Activated CD8-positive, alpha-beta T cell treated with anti-CD3 and anti-CD28 coated beads for 36 hours (primary cell): ENCODE data around the gene MTHFD2. TPM values are rescaled to one million over a fixed set of nuclear protein-coding genes. Genes with fewer than 3 reads are reported as not detected.
"Not testable (repeated sequence)": the region's sequence is repeated elsewhere in the genome, so short reads cannot be mapped to it uniquely, and the experiment has no call there.

Experiments
- ATAC-seq: fragments of 200-7000 bp; cut with Tn5 transposase; one replicate; pipeline ENCODE4 v1.10.0; 2021; ENCODE audit warnings: mild to moderate bottlenecking, moderate library complexity
- CTCF ChIA-PET: fragments of 350-600 bp; sonication (Branson Sonifier 250); formaldehyde crosslinking; loops from one replicate; lab custom pipeline; 2021; ENCODE audit warnings: antibody characterized with exemption; lab: Charles Lee
- POLR2A ChIA-PET: fragments of 350-600 bp; sonication (Branson Sonifier 250); formaldehyde crosslinking; loops from one replicate; lab custom pipeline; 2021; ENCODE audit warnings: antibody characterized with exemption; lab: Charles Lee
- DNase-seq: peaks from one replicate; pipeline ENCODE4 v3.0.0-alpha.2; 2020
- H3K27ac Mint-ChIP-seq: one replicate; pipeline ENCODE4 v1.8.0; 2021; ENCODE audit warnings: mild to moderate bottlenecking, mixed read lengths
- H3K27me3 Mint-ChIP-seq: one replicate; pipeline ENCODE4 v1.8.0; 2021; ENCODE audit warnings: mixed read lengths
- H3K36me3 Mint-ChIP-seq: one replicate; pipeline ENCODE4 v1.8.0; 2021; ENCODE audit warnings: low read depth, mixed read lengths
- H3K4me1 Mint-ChIP-seq: one replicate; pipeline ENCODE4 v1.8.0; 2021; ENCODE audit warnings: low read depth, mixed read lengths
- H3K4me3 Mint-ChIP-seq: one replicate; pipeline ENCODE4 v1.8.0; 2021; ENCODE audit warnings: mild to moderate bottlenecking, moderate library complexity, mixed read lengths
- H3K9me3 Mint-ChIP-seq: one replicate; pipeline ENCODE4 v1.8.0; 2021; ENCODE audit warnings: mixed read lengths
- intact Hi-C: fragments of 100-400 bp; cut with micrococcal nuclease; formaldehyde crosslinking; loops from one replicate; pipeline ENCODE4 v1.10.0; 2022
- total RNA-seq, 2 experiments: library from RNA; stranded (reverse); gene quantifications; one replicate each; pipeline ENCODE4 v1.2.3, GENCODE V29; 2021
- TF ChIP-seq, protein P1 (sequence below): fragments of 200-600 bp; IDR thresholded peaks from one replicate; pipeline ENCODE4 v1.8.0; 2022; ENCODE audit warnings: antibody characterized with exemption, mild to moderate bottlenecking

Gene MTHFD2
- total RNA-seq, 2 experiments from 2014 or later, result 348 to 361 TPM

DNA sequence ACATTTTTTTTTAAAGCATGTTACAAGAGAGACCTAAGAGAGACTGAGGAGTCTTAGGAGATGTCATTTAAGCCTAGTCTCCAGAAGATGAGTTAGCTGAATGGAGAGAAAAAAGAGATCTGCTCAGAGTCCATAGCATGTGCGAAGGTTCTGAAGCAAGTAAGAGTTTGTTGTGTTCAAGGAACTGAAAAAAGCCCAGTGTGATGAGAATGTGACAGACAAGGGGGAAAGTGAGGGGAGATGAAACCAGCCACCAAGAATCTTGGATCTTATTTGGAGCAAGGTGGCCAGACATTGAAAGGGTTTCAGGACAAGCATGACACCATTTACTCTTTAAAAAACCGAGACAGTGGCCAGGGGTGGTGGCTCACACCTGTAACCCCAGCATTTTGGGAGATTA lies 14.5 kb upstream of the MTHFD2 start:
- ATAC-seq (no peak), DNase-seq (no peak)
- no peak overlapping the region for H3K27ac Mint-ChIP-seq
- H3K27me3 Mint-ChIP-seq, result no peaks in the 10 kb centered on the region
- H3K4me3 Mint-ChIP-seq, result no peak overlapping the region
- H3K36me3 Mint-ChIP-seq, result no peaks in the 10 kb centered on the region
- peaks cover 18% of the 10 kb centered on the region for H3K4me1 Mint-ChIP-seq
- intact Hi-C loops, result no loop called here
- CTCF ChIA-PET, result interaction anchor here (1.0 to 1.5 kb wide), 3 partner anchors 8 to 357 kb away, joined by 3 read pairs; partner anchors contain the start of gene MTHFD2
- no peaks in the 10 kb centered on the region for H3K9me3 Mint-ChIP-seq
- POLR2A ChIA-PET, result interaction anchor here (1.2 to 9.0 kb wide), 2 partner anchors 15 to 36 kb away, joined by 5 to 160 read pairs; partner anchors contain the start of genes BOLA3 and MTHFD2
- TF ChIP-seq, protein P1, sequence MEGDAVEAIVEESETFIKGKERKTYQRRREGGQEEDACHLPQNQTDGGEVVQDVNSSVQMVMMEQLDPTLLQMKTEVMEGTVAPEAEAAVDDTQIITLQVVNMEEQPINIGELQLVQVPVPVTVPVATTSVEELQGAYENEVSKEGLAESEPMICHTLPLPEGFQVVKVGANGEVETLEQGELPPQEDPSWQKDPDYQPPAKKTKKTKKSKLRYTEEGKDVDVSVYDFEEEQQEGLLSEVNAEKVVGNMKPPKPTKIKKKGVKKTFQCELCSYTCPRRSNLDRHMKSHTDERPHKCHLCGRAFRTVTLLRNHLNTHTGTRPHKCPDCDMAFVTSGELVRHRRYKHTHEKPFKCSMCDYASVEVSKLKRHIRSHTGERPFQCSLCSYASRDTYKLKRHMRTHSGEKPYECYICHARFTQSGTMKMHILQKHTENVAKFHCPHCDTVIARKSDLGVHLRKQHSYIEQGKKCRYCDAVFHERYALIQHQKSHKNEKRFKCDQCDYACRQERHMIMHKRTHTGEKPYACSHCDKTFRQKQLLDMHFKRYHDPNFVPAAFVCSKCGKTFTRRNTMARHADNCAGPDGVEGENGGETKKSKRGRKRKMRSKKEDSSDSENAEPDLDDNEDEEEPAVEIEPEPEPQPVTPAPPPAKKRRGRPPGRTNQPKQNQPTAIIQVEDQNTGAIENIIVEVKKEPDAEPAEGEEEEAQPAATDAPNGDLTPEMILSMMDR, result no peak

DNA sequence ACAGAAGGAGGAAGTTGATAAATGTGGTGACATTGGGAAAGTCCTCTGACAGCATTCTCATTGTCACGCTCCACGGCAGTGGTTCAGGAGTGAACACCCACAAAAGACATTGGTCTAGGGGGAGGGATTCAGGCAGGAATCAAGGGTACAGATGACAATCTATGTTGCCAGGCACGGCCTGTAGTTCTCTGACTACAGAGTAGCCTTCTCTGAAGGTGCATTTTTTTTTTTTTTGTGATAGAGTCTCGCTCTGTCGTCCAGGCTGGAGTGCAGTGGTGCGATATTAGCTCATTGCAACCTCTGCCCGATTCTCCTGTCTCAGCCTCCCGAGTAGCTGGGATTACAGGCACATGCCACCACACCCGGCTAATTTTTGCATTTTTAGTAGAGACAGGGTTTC lies 12.4 kb upstream of the MTHFD2 start:
- Mint-ChIP-seq H3K4me1 (peaks cover 13% of the 10 kb centered on the region), H3K9me3 (no peaks in the 10 kb centered on the region), H3K27me3 (peaks cover 2% of the 10 kb centered on the region), H3K4me3 (peak overlapping the region; percentile 25), H3K27ac (peak overlapping the region; percentile 70), H3K36me3 (no peaks in the 10 kb centered on the region)
- TF ChIP-seq, protein P1, result no peak
- POLR2A ChIA-PET, result interaction anchor here (0.9 to 1.5 kb wide), 2 partner anchors 13 to 20 kb away, joined by 3 to 4 read pairs; no protein-coding TSS in a partner anchor
- DNase-seq (peak; percentile 63), ATAC-seq (peak; percentile 92)
- intact Hi-C loops, result no loop called here
- CTCF ChIA-PET, result interaction anchor here (0.6 kb wide), 2 partner anchors 24 to 35 kb away, joined by 3 read pairs; no protein-coding TSS in a partner anchor

DNA sequence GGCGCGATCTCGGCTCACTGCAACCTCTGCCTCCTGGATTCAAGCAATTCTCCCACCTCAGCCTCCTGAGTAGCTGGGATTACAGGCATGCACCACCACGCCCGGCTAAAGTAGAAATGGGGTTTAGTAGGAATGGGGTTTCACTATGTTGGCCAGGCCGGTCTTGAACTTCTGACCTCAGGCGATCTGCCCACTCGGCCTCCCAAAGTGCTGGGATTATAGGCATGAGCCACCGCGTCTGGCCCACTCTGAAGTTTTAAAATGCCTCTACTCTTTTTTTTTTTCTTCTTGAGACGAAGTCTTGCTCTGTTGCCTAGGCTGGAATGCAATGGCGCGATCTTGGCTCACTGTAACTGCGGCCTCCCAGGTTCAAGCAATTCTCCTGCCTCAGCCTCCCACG lies 11.7 kb upstream of the MTHFD2 start:
- H3K4me1 Mint-ChIP-seq, DNase-seq, H3K36me3 Mint-ChIP-seq, H3K27ac Mint-ChIP-seq, ATAC-seq, H3K9me3 Mint-ChIP-seq, intact Hi-C loops, H3K4me3 Mint-ChIP-seq, H3K27me3 Mint-ChIP-seq: not testable (repeated sequence)
- CTCF ChIA-PET, result interaction anchor here (0.6 to 0.8 kb wide), 3 partner anchors 23 to 358 kb away, joined by 3 read pairs; partner anchors contain the start of gene STAMBP
- POLR2A ChIA-PET, result interaction anchor here (1.5 kb wide), 1 partner anchor 12 kb away, joined by 4 read pairs; no protein-coding TSS in a partner anchor

DNA sequence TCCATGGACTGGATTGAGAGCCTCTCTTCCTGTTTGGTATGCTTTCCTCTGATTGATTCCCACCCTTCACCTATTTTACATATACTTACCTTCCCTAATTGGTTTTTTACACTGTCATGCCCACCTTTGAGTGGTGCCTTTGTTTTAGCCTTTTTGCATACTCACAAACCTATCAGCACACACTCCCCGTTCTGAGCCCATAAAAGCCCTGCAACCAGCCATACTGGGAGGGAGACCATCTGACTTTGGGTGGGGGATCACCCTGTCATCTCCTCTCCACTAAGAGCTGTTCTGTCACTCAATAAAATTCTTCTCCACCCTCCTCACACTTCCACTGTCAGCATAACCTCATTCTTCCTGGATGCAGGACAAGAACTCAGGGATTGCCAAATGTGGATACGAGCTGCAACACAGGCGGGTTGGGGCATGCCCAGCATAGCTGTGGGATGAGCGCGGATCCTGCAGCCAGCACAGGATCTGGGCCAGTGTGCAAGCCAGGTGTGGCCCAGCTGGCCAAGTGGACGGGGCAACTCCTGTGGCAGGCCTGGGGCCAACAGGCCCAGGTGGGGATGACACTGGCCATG lies 10.3 kb upstream of the MTHFD2 start:
- Mint-ChIP-seq H3K27ac (no peak overlapping the region), H3K9me3 (no peaks in the 10 kb centered on the region), H3K27me3 (peaks cover 4% of the 10 kb centered on the region), H3K4me1 (peaks cover 6% of the 10 kb centered on the region), H3K4me3 (no peak overlapping the region), H3K36me3 (no peaks in the 10 kb centered on the region)
- ATAC-seq (no peak), DNase-seq (no peak)
- intact Hi-C loops, result no loop called here
- CTCF ChIA-PET, result interaction anchor here (1.6 kb wide), 1 partner anchor 9 kb away, joined by 7 read pairs; the partner anchor contains the start of gene MOB1A
- TF ChIP-seq, protein P1, result no peak
- POLR2A ChIA-PET, result interaction anchor here (1.1 kb wide), 2 partner anchors 10 kb away, joined by 3 to 4 read pairs; partner anchors contain the start of genes MOB1A and MTHFD2

DNA sequence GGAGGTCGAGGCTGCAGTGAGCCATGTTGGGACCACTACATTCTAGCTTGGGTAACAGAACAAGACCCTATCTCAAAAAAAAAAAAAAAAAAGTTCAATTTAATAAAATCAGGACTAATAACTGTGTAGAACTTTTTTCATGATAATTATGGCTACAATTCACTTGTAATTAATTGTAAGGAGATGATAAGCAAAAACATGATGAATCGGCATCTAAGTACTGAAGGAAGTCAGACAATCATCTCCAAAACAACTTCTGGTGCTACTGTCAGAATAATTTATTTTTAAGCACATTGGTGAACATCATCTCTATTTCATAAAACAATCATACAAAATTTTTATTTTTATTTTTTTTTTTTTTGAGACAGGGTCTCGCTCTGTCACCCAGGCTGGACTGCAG lies 9.7 kb upstream of the MTHFD2 start:
- no peak for ATAC-seq
- POLR2A ChIA-PET, result interaction anchor here (1.9 kb wide), 1 partner anchor 10 kb away, joined by 6 read pairs; the partner anchor contains the start of gene MTHFD2
- CTCF ChIA-PET, result interaction anchor here (1.6 kb wide), 1 partner anchor 10 kb away, joined by 7 read pairs; the partner anchor contains the start of gene MOB1A
- Mint-ChIP-seq H3K4me1 (peaks cover 6% of the 10 kb centered on the region), H3K9me3 (no peaks in the 10 kb centered on the region), H3K36me3 (no peaks in the 10 kb centered on the region), H3K27me3 (peaks cover 4% of the 10 kb centered on the region), H3K27ac (no peak overlapping the region), H3K4me3 (no peak overlapping the region)
- DNase-seq, result no peak
- intact Hi-C loops, result no loop called here
- TF ChIP-seq, protein P1, result no peak
